Pulmonary artery endothelial cell (primary cell): ENCODE measurements around the gene ZYX. TPM values are rescaled to one million over a fixed set of nuclear protein-coding genes. Genes with fewer than 3 reads are reported as not detected.
"Not testable (repeated sequence)": the region's sequence is repeated elsewhere in the genome, so short reads cannot be mapped to it uniquely, and the experiment has no call there.

Experiments
- DNase-seq: peaks from one replicate; pipeline ENCODE4 v3.0.0-alpha.2; 2011; ENCODE audit warnings: low read depth, low spot score
- total RNA-seq: library from RNA; depleted of rRNA; stranded (reverse); fragments of >200 nt; gene quantifications from 2 replicates; pipeline ENCODE4 v1.2.3, GENCODE V29; 2014

Gene ZYX
- total RNA-seq, 1 donor from 2014 or later: 37.9 TPM

GRCh38 chr7:143396625-143397556 is 15.7 kb downstream of the ZYX start:
- DNase-seq: no peak

GRCh38 chr7:143397710-143398530 is 16.8 kb downstream of the ZYX start:
- DNase-seq: no peak

- DNase-seq: no peak
These were observed 17.5 kb downstream of the ZYX start for GRCh38 chr7:143398616-143399015.

- DNase-seq: no peak
These were observed 18.0 kb downstream of the ZYX start for GRCh38 chr7:143399151-143399550.

- no peak for DNase-seq
These were observed 18.5 kb downstream of the ZYX start for GRCh38 chr7:143399642-143400041.

GRCh38 chr7:143401265-143401664 is 20.1 kb downstream of the ZYX start:
- DNase-seq: no peak

GRCh38 chr7:143402233-143402632 is 21.1 kb downstream of the ZYX start:
- DNase-seq: not testable (repeated sequence)

- DNase-seq: no peak
These were observed 24.2 kb downstream of the ZYX start for GRCh38 chr7:143405173-143406001.

- DNase-seq: no peak
These were observed 24.8 kb downstream of the ZYX start for GRCh38 chr7:143406002-143406357.

- DNase-seq: no peak
These were observed 26.4 kb downstream of the ZYX start for GRCh38 chr7:143407287-143408251.

- no peak for DNase-seq
These were observed 27.1 kb downstream of the ZYX start for GRCh38 chr7:143408252-143408685.

GRCh38 chr7:143408686-143409561 is 27.8 kb downstream of the ZYX start, which contains the start of gene EPHA1:
Gene EPHA1 (minus strand): TSS chr7:143408856. CDS start chr7:143408805, 51 bp downstream.
- no peak for DNase-seq

- DNase-seq: no peak
These were observed 29.4 kb downstream of the ZYX start for GRCh38 chr7:143410521-143411004.

- DNase-seq: no peak
These were observed 31.0 kb downstream of the ZYX start for GRCh38 chr7:143411976-143412708.

- no peak for DNase-seq
These were observed 32.0 kb downstream of the ZYX start for GRCh38 chr7:143413123-143413522.

- DNase-seq: not testable (repeated sequence)
These were observed 34.1 kb downstream of the ZYX start for GRCh38 chr7:143415209-143415608.

GRCh38 chr7:143415742-143416397 is 34.7 kb downstream of the ZYX start:
- DNase-seq: no peak
